A549 (cell line): ENCODE measurements around the gene KCNQ5. TPM values are rescaled to one million over a fixed set of nuclear protein-coding genes. Genes with fewer than 3 reads are reported as not detected.

Experiments used
- ATAC-seq, 2 experiments: fragments of 200-7000 bp in 1 of 2; fragments of >200 bp in 1 of 2; cut with Nextera tagmentation in 1 of 2; cut with Tn5 transposase in 1 of 2; 3 replicates each; pipeline versions ENCODE4 v1.8.0 to v1.9.1; 2018 to 2020; ENCODE audit warnings: mild to moderate bottlenecking in 1 of 2, moderate library complexity in 1 of 2
- CTCF ChIA-PET: fragments of 300-600 bp; sonication (Branson Sonifier 250); formaldehyde crosslinking; extraction: SDS; loops from one replicate; lab custom pipeline; 2021; ENCODE audit warnings: antibody characterized with exemption, inconsistent platforms; lab: Yijun Ruan, JAX
- POLR2A ChIA-PET: fragments of 350-600 bp; formaldehyde crosslinking; extraction: SDS; loops from one replicate; lab custom pipeline; 2021; ENCODE audit warnings: antibody characterized with exemption, inconsistent platforms; lab: Yijun Ruan, JAX
- DNase-seq, 2 experiments: peaks; one replicate each; pipeline versions ENCODE4 v3.0.0 to v3.0.0-alpha.2; 2011 to 2016; ENCODE audit warnings: low read depth in 1 of 2, low spot score in 1 of 2
- FAIRE-seq: peaks from 2 replicates; lab custom pipeline; 2011; peaks lifted over from hg19 to GRCh38; lab: Jason Lieb, UNC
- H3K27ac ChIP-seq, 2 experiments: fragments of >200 bp; sonication (Bioruptor Twin); formaldehyde crosslinking; 3 replicates each; pipeline ENCODE4 v1.5.1; 2016 to 2017
- H3K4me1 ChIP-seq: fragments of >200 bp; sonication (Bioruptor Twin); formaldehyde crosslinking; 3 replicates; pipeline ENCODE4 v1.6.1; 2016
- H3K4me2 ChIP-seq: fragments of >200 bp; sonication (Bioruptor Twin); formaldehyde crosslinking; 3 replicates; pipeline ENCODE4 v1.6.1; 2016
- H3K4me3 ChIP-seq: fragments of >200 bp; sonication (Bioruptor Twin); formaldehyde crosslinking; 3 replicates; pipeline ENCODE4 v1.5.1; 2016
- H3K9me3 ChIP-seq: fragments of >200 bp; sonication (Bioruptor Twin); formaldehyde crosslinking; 3 replicates; pipeline ENCODE4 v1.6.1; 2016
- BCL3 ChIP-seq: fragments of >200 bp; sonication (Bioruptor Twin); formaldehyde crosslinking; IDR thresholded peaks from 3 replicates; pipeline ENCODE4 v1.6.1; 2016
- CBX8 ChIP-seq: fragments of 200-600 bp; sonication (generic); IDR thresholded peaks from 2 replicates; pipeline ENCODE4 v1.6.1; 2016
- CEBPB ChIP-seq, 2 experiments: fragments of >200 bp in 1 of 2; sonication (Bioruptor Twin) in 1 of 2; formaldehyde crosslinking in 1 of 2; IDR thresholded peaks; 2 replicates each; pipeline ENCODE4 v1.6.1; 2012 to 2016
- EHMT2 ChIP-seq: fragments of 200-600 bp; sonication (generic); IDR thresholded peaks from 2 replicates; pipeline ENCODE4 v1.6.1; 2016; ENCODE audit warnings: antibody characterized with exemption, low read depth, mild to moderate bottlenecking, moderate library complexity
- EP300 ChIP-seq, 2 experiments: fragments of >200 bp; sonication (Bioruptor Twin); formaldehyde crosslinking; IDR thresholded peaks; 2 replicates in 1 of 2; 3 replicates in 1 of 2; pipeline ENCODE4 v1.6.1; 2016 to 2017
- FOSL2 ChIP-seq, 2 experiments: fragments of 450-650 bp in 1 of 2; fragments of >200 bp in 1 of 2; sonication (Bioruptor Twin) in 1 of 2; formaldehyde crosslinking; IDR thresholded peaks; 2 replicates each; pipeline versions ENCODE4 v1.5.0 to v1.6.1; 2016 to 2020; ENCODE audit warnings: mild to moderate bottlenecking in 1 of 2, moderate library complexity in 1 of 2
- GATA3 ChIP-seq: IDR thresholded peaks from 2 replicates; pipeline ENCODE4 v1.6.1; 2012; ENCODE audit warnings: borderline replicate concordance
- HES2 ChIP-seq: fragments of >200 bp; sonication (Bioruptor Twin); formaldehyde crosslinking; IDR thresholded peaks from 2 replicates; pipeline ENCODE4 v1.6.1; 2016
- HEYL ChIP-seq: fragments of 250-450 bp; sonication (Bioruptor Pico); IDR thresholded peaks from 2 replicates; pipeline ENCODE4 v1.8.0; 2021; ENCODE audit warnings: mild to moderate bottlenecking, moderate library complexity
- HMGXB4 ChIP-seq: fragments of 250-450 bp; sonication (Bioruptor Pico); IDR thresholded peaks from 2 replicates; pipeline ENCODE4 v1.5.0; 2021; ENCODE audit warnings: mild to moderate bottlenecking, moderate library complexity, borderline replicate concordance
- JUN ChIP-seq, 2 experiments: fragments of >200 bp; sonication (Bioruptor Twin); formaldehyde crosslinking; IDR thresholded peaks; 2 replicates in 1 of 2; 3 replicates in 1 of 2; pipeline ENCODE4 v1.6.1; 2016 to 2017
- JUNB ChIP-seq: fragments of >200 bp; sonication (Bioruptor Twin); formaldehyde crosslinking; IDR thresholded peaks from 2 replicates; pipeline ENCODE4 v1.6.1; 2016
- NR3C1 ChIP-seq: fragments of >200 bp; sonication (Bioruptor Twin); formaldehyde crosslinking; IDR thresholded peaks from 3 replicates; pipeline ENCODE4 v1.6.1; 2017
- PHF8 ChIP-seq: fragments of 200-600 bp; sonication (generic); IDR thresholded peaks from 2 replicates; pipeline ENCODE4 v1.6.1; 2016; ENCODE audit warnings: low read depth, mild to moderate bottlenecking, antibody characterized with exemption, moderate library complexity, borderline replicate concordance
- POLR2AphosphoS2 ChIP-seq: conservative IDR thresholded peaks from 2 replicates; pipeline ENCODE4 v1.6.1; 2012; ENCODE audit warnings: low read length, improper control_type of control experiment, inconsistent platforms
- RAD21 ChIP-seq, 2 experiments: fragments of >200 bp in 1 of 2; sonication (Bioruptor Twin) in 1 of 2; formaldehyde crosslinking in 1 of 2; IDR thresholded peaks in 1 of 2; conservative IDR thresholded peaks in 1 of 2; 2 replicates in 1 of 2; 3 replicates in 1 of 2; pipeline ENCODE4 v1.6.1; 2012 to 2018; ENCODE audit warnings: inconsistent platforms in 1 of 2
- REST ChIP-seq: fragments of 200-600 bp; sonication (generic); IDR thresholded peaks from 2 replicates; pipeline ENCODE4 v1.6.1; 2016; ENCODE audit warnings: antibody characterized with exemption, mild to moderate bottlenecking, moderate library complexity
- SMC3 ChIP-seq: fragments of >200 bp; sonication (Bioruptor Twin); formaldehyde crosslinking; IDR thresholded peaks from 3 replicates; pipeline ENCODE4 v1.6.1; 2018; ENCODE audit warnings: inconsistent platforms
- ZSCAN20 ChIP-seq: fragments of 250-450 bp; sonication (Bioruptor Pico); IDR thresholded peaks from 2 replicates; pipeline ENCODE4 v1.8.0; 2022; ENCODE audit warnings: mild to moderate bottlenecking, moderate library complexity
- WGBS: methylation state at CpG from one replicate; pipeline ENCODE4 v1.1.6; 2017; ENCODE audit errors: missing lambda C conversion rate; 5-methylcytosine and 5-hydroxymethylcytosine counted together
- polyA plus RNA-seq, 4 experiments: library from polyadenylated mRNA; depleted of rRNA in 3 of 4; stranded (reverse); fragments of >200 nt; fragmentation: RNase III in 1 of 4; extraction: RNeasy Plus Mini Kit Qiagen cat#74134 plus additional on column Dnase treatment in 1 of 4; gene quantifications; 2 replicates in 3 of 4; 3 replicates in 1 of 4; pipeline ENCODE4 v1.2.3, GENCODE V29; 2011 to 2017
- TF ChIP-seq, protein P1 (sequence below): IDR thresholded peaks from 2 replicates; pipeline ENCODE4 v1.6.1; 2012

KCNQ5 gene
- polyA plus RNA-seq, 2 of the 4 experiments (the other 2 are of a cell fraction) = 1.2 to 1.3 TPM

GRCh38 chr6:72646604-72647485 is 25.0 kb downstream of the KCNQ5 start (continued):
- no peak for TF ChIP-seq HMGXB4 (CRISPR knock-in tag)
- TF ChIP-seq EHMT2 = no peak
- TF ChIP-seq NR3C1 = no peak
- TF ChIP-seq PHF8 = no peak
- TF ChIP-seq, protein P1, sequence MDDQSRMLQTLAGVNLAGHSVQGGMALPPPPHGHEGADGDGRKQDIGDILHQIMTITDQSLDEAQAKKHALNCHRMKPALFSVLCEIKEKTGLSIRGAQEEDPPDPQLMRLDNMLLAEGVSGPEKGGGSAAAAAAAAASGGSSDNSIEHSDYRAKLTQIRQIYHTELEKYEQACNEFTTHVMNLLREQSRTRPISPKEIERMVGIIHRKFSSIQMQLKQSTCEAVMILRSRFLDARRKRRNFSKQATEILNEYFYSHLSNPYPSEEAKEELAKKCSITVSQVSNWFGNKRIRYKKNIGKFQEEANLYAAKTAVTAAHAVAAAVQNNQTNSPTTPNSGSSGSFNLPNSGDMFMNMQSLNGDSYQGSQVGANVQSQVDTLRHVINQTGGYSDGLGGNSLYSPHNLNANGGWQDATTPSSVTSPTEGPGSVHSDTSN = no peak
- no peak for TF ChIP-seq RAD21 (conservative IDR thresholded peaks at IDR 0.05 in 1 of 2, IDR thresholded peaks at IDR 0.05 in 1 of 2)
- no peak for TF ChIP-seq SMC3
- TF ChIP-seq REST = no peak
- TF ChIP-seq, all 56 proteins: peak for 0

GRCh38 chr6:72647489-72647888 is 25.6 kb downstream of the KCNQ5 start:
- H3K9me3 ChIP-seq = no peaks in the 10 kb centered on the region
- 87% methylated on average over 2 of the region's 2 CpGs for WGBS
- DNase-seq = no peak
- POLR2A ChIA-PET = no interaction called here
- no peak overlapping the region; a peak in 1 of 6 replicates for H3K27ac ChIP-seq
- TF ChIP-seq SMC3 (no peak), POLR2AphosphoS2 (no peak), CBX8 (no peak), GATA3 (no peak)
- TF ChIP-seq, all 56 proteins: peak for 0
- ATAC-seq (no peak), FAIRE-seq (no peak)
- no peak overlapping the region for H3K4me2 ChIP-seq
- H3K4me3 ChIP-seq = no peak overlapping the region
- CTCF ChIA-PET = interaction anchor here (0.6 to 0.9 kb wide), 3 partner anchors 25 to 474 kb away, joined by 3 to 4 read pairs (median 4); no protein-coding TSS in a partner anchor
- peaks cover 29% of the 10 kb centered on the region for H3K4me1 ChIP-seq

GRCh38 chr6:72649032-72649984 is 27.4 kb downstream of the KCNQ5 start:
- 0 out of 6 replicates have a peak, but pooled peaks of 1 of the 2 experiments have one; percentile 47 for ATAC-seq
- Histone ChIP-seq H3K27ac (peak overlapping the region; percentile 41 to 67; a peak in 4 of 6 replicates), H3K4me3 (no peak overlapping the region), H3K4me1 (peaks cover 29% of the 10 kb centered on the region), H3K4me2 (peak overlapping the region; percentile 59), H3K9me3 (no peaks in the 10 kb centered on the region)
- ChIA-PET POLR2A (no interaction called here), CTCF (interaction anchor here (0.8 kb wide), 1 partner anchor 33 kb away, joined by 3 read pairs; no protein-coding TSS in a partner anchor)
- 43% methylated on average over 7 of the region's 8 CpGs for WGBS
- DNase-seq = peak in 1 of 2 experiments; percentile 29
- FAIRE-seq = no peak
- TF ChIP-seq ZSCAN20 (CRISPR knock-in tag) = no peak
- TF ChIP-seq SMC3 = no peak; the same call in 2 of the 3 replicates
- TF ChIP-seq HES2 = peak; percentile 32; the same call in 1 of the 2 replicates
- TF ChIP-seq EP300 (IDR thresholded peaks at IDR 0.05) = peak; percentile 46 to 54; a peak in 2 of 5 replicates
- no peak for TF ChIP-seq HEYL (CRISPR knock-in tag)
- TF ChIP-seq BCL3 = 0 out of 3 replicates have a peak, but pooled peaks have one; percentile 37
- peak in 1 of 2 experiments; percentile 55; a peak in 2 of 4 replicates for TF ChIP-seq CEBPB (IDR thresholded peaks at IDR 0.05)
- TF ChIP-seq JUNB = peak; percentile 91
- peak; percentile 46 to 61; a peak in 2 of 5 replicates for TF ChIP-seq JUN (IDR thresholded peaks at IDR 0.05)
- TF ChIP-seq FOSL2 (IDR thresholded peaks at IDR 0.05) = peak; percentile 47; the same call in 1 of the 2 replicates
- TF ChIP-seq FOSL2 (CRISPR knock-in tag; IDR thresholded peaks at IDR 0.05) = peak; percentile 55
- TF ChIP-seq, all 56 proteins: peak for 7
